MM.1S (cell line): ENCODE results near the gene USP30.

Source experiments
- DNase-seq: peaks from one replicate; pipeline ENCODE4 v3.0.0-alpha.2; 2015
- H2AFZ ChIP-seq: fragments of 300-600 bp; sonication (generic); 2 replicates; pipeline ENCODE4 v1.6.0; 2016; ENCODE audit warnings: antibody characterized with exemption, low read length
- H3F3A ChIP-seq: fragments of 300-600 bp; sonication (generic); 2 replicates; pipeline ENCODE4 v1.6.1; 2016; ENCODE audit warnings: mild to moderate bottlenecking, antibody characterized with exemption, low read length, moderate library complexity, mixed read lengths; ENCODE audit not compliant: insufficient read depth
- H3K27ac ChIP-seq: fragments of 300-600 bp; sonication (generic); 2 replicates; pipeline ENCODE4 v1.5.1; 2016; ENCODE audit warnings: mild to moderate bottlenecking, low read length
- H3K27me3 ChIP-seq: fragments of 300-600 bp; sonication (generic); replicated peaks from 2 replicates; pipeline ENCODE4 v1.6.0; 2016; ENCODE audit warnings: low read length; ENCODE audit not compliant: insufficient read depth
- H3K36me3 ChIP-seq: fragments of 300-600 bp; sonication (generic); replicated peaks from 2 replicates; pipeline ENCODE4 v1.6.1; 2016; ENCODE audit warnings: mild to moderate bottlenecking, low read length, mixed read lengths; ENCODE audit not compliant: insufficient read depth
- H3K4me1 ChIP-seq: fragments of 300-600 bp; sonication (generic); 2 replicates; pipeline ENCODE4 v1.6.1; 2016; ENCODE audit warnings: low read length, mixed read lengths
- H3K4me2 ChIP-seq: fragments of 300-600 bp; sonication (generic); 2 replicates; pipeline ENCODE4 v1.6.0; 2016; ENCODE audit warnings: low read depth, low read length
- H3K4me3 ChIP-seq: fragments of 300-600 bp; sonication (generic); 2 replicates; pipeline ENCODE4 v1.5.1; 2016; ENCODE audit warnings: low read length, mixed read lengths
- H3K79me2 ChIP-seq: fragments of 300-600 bp; sonication (generic); 2 replicates; pipeline ENCODE4 v1.6.1; 2016; ENCODE audit warnings: mixed run types, low read length, mixed read lengths
- H3K9ac ChIP-seq: fragments of 300-600 bp; sonication (generic); 2 replicates; pipeline ENCODE4 v1.6.1; 2016; ENCODE audit warnings: low read length, mixed read lengths
- H3K9me2 ChIP-seq: fragments of 300-600 bp; sonication (generic); replicated peaks from 2 replicates; pipeline ENCODE4 v1.6.1; 2016; ENCODE audit warnings: mild to moderate bottlenecking, low read length, mixed read lengths; ENCODE audit not compliant: insufficient read depth
- H3K9me3 ChIP-seq: fragments of 300-600 bp; sonication (generic); replicated peaks from 2 replicates; pipeline ENCODE4 v1.6.1; 2016; ENCODE audit warnings: mild to moderate bottlenecking, low read length, mixed read lengths; ENCODE audit not compliant: insufficient read depth
- H4K20me1 ChIP-seq: fragments of 300-600 bp; sonication (generic); 2 replicates; pipeline ENCODE4 v1.6.1; 2016; ENCODE audit warnings: mild to moderate bottlenecking, low read length, moderate library complexity, mixed read lengths; ENCODE audit not compliant: insufficient read depth
- EZH2 ChIP-seq: fragments of 300-600 bp; sonication (generic); optimal IDR thresholded peaks from 2 replicates; pipeline ENCODE3; 2017; ENCODE audit warnings: low read depth, mild to moderate bottlenecking, antibody characterized with exemption, low read length, mixed read lengths
- EZH2phosphoT487 ChIP-seq: fragments of 300-600 bp; sonication (generic); IDR thresholded peaks from 2 replicates; pipeline ENCODE4 v1.6.1; 2018; ENCODE audit warnings: antibody characterized with exemption, low read length
- TF ChIP-seq, protein P1 (sequence below): fragments of 300-600 bp; sonication (generic); IDR thresholded peaks from 2 replicates; pipeline ENCODE4 v1.5.1; 2016; ENCODE audit warnings: antibody characterized with exemption, low read length, mixed read lengths

Gene USP30

DNA sequence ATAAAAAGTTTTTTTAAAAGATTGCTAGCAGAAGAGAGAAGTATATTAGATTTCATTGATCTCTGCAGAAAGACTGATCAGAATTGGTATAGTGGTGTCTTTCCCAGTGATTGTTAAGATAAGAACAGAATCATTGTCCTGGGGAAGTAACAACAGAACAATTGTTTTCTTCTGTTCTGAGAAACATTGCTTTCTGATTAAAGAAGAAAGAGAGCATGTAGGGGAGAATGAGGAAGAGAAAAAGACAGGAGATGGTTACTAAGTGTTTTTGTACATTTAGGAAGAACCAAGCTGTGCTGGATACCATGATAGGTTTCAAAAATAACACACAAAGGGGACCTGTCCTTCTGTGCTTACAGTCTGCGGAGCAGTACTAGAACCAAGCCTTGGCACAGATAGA is 5.0 kb downstream of the USP30 start:
- H3K4me3 ChIP-seq = no peak overlapping the region
- TF ChIP-seq EZH2phosphoT487 (no peak), EZH2 (no peak)
- TF ChIP-seq, protein P1, sequence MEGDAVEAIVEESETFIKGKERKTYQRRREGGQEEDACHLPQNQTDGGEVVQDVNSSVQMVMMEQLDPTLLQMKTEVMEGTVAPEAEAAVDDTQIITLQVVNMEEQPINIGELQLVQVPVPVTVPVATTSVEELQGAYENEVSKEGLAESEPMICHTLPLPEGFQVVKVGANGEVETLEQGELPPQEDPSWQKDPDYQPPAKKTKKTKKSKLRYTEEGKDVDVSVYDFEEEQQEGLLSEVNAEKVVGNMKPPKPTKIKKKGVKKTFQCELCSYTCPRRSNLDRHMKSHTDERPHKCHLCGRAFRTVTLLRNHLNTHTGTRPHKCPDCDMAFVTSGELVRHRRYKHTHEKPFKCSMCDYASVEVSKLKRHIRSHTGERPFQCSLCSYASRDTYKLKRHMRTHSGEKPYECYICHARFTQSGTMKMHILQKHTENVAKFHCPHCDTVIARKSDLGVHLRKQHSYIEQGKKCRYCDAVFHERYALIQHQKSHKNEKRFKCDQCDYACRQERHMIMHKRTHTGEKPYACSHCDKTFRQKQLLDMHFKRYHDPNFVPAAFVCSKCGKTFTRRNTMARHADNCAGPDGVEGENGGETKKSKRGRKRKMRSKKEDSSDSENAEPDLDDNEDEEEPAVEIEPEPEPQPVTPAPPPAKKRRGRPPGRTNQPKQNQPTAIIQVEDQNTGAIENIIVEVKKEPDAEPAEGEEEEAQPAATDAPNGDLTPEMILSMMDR = no peak
- H3F3A ChIP-seq = peaks cover 21% of the 10 kb centered on the region
- H3K4me1 ChIP-seq = peaks cover 5% of the 10 kb centered on the region
- no peaks in the 10 kb centered on the region for H3K36me3 ChIP-seq
- H2AFZ ChIP-seq = no peak overlapping the region
- H3K9me3 ChIP-seq = no peaks in the 10 kb centered on the region
- H4K20me1 ChIP-seq = no peaks in the 10 kb centered on the region
- peaks cover 14% of the 10 kb centered on the region for H3K79me2 ChIP-seq
- no peak overlapping the region for H3K4me2 ChIP-seq
- no peak for DNase-seq
- H3K27me3 ChIP-seq = no peaks in the 10 kb centered on the region
- H3K9ac ChIP-seq = no peak overlapping the region
- no peaks in the 10 kb centered on the region for H3K9me2 ChIP-seq
- no peak overlapping the region for H3K27ac ChIP-seq

DNA sequence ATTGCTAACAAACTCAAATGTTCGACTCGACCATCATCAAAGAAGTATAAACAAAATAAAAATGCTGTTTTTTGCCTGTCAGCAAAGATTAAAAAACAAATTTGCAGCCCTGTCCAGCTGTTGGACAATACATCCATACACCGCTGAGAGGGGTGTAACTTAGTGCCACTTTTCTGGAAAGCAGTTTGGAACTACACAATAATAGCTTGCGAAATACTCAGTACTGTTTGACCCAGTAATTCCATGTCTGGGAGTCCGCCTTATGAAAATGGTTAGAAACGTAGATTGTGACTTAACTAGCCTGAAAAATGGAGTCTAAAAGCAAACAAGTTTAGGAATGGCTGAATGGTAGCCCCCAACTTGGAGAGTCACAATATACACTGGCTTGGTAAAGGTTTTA is 6.4 kb downstream of the USP30 start:
- Histone ChIP-seq H3K4me3 (no peak overlapping the region), H3K4me1 (peaks cover 5% of the 10 kb centered on the region), H4K20me1 (no peaks in the 10 kb centered on the region), H3K9ac (no peak overlapping the region), H3K36me3 (no peaks in the 10 kb centered on the region), H3K9me2 (no peaks in the 10 kb centered on the region), H3K27ac (no peak overlapping the region), H3F3A (peaks cover 10% of the 10 kb centered on the region), H2AFZ (no peak overlapping the region), H3K27me3 (no peaks in the 10 kb centered on the region), H3K9me3 (no peaks in the 10 kb centered on the region), H3K79me2 (peaks cover 8% of the 10 kb centered on the region), H3K4me2 (no peak overlapping the region)
- TF ChIP-seq EZH2 (no peak), EZH2phosphoT487 (no peak)
- TF ChIP-seq, protein P1 = no peak
- no peak for DNase-seq

DNA sequence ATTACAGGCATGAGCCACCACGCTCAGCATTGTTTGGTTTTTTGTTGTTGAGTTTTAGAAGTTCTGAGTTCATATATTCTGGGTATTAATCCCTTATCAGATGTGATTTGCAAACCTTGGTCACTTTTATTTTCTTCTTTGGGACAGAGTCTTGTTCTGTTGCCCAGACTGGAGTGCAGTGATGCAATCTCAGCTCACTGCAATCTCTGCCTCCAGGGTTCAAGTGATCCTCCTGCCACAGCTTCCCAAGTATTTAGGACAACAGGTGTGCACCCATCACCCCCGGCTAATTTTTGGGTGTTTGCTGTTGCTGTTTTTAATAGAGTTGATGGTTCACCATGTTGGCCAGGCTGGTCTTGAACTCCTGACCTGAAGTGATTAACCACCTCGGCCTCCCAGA is 11.8 kb downstream of the USP30 start:
- TF ChIP-seq EZH2 = no peak
- no peak for TF ChIP-seq EZH2phosphoT487
- TF ChIP-seq, protein P1 = no peak
- no peaks in the 10 kb centered on the region for H4K20me1 ChIP-seq
- H3K4me3 ChIP-seq = no peak overlapping the region
- no peaks in the 10 kb centered on the region for H3K36me3 ChIP-seq
- no peaks in the 10 kb centered on the region for H3K27me3 ChIP-seq
- H3K9me2 ChIP-seq = no peaks in the 10 kb centered on the region
- H3F3A ChIP-seq = no peaks in the 10 kb centered on the region
- H3K9me3 ChIP-seq = no peaks in the 10 kb centered on the region
- no peak overlapping the region for H3K27ac ChIP-seq
- H3K79me2 ChIP-seq = no peaks in the 10 kb centered on the region
- no peak overlapping the region for H3K4me2 ChIP-seq
- H3K4me1 ChIP-seq = no peaks in the 10 kb centered on the region
- H3K9ac ChIP-seq = no peak overlapping the region
- H2AFZ ChIP-seq = no peak overlapping the region
- DNase-seq = no peak
